Measurements from ENCODE around the gene BANP. TPM values are rescaled to one million over a fixed set of nuclear protein-coding genes. Genes with fewer than 3 reads are reported as not detected.

The BANP gene
- total and polyA plus RNA-seq, 4 experiments from 2014 or later: 10.7 to 72.7 (median 44.1) TPM

- H3K27ac ChIP-seq (ENCODE audit: low read depth, low read length): no peak overlapping the region
- Mint-ChIP-seq H3K4me1 (no peaks in the 10 kb centered on the region), H3K36me3 (peaks cover 15 to 30% of the 10 kb centered on the region in 2 donors), H3K27ac (no peak overlapping the region), H3K4me3 (no peak overlapping the region), H3K9me3 (no peaks in the 10 kb centered on the region), H3K27me3 (no peaks in the 10 kb centered on the region)
- CTCF ChIA-PET (ENCODE audit: partially characterized antibody): no interaction called here
- no peaks in the 10 kb centered on the region for H3K27me3 ChIP-seq (ENCODE audit: insufficient read depth, low read length)
- no peak for DNase-seq
- H3K36me3 ChIP-seq (ENCODE audit: insufficient read depth, low read length): peaks cover 17% of the 10 kb centered on the region
- intact Hi-C loops (cut with micrococcal nuclease): no loop called here
- POLR2A ChIA-PET (ENCODE audit: partially characterized antibody): no interaction called here
- H3K4me3 ChIP-seq (ENCODE audit: low read length in 2 of 2): no peak overlapping the region
- H3K9me3 ChIP-seq (ENCODE audit: control insufficient read depth in 1 of 2, low read length in 2 of 2): no peaks in the 10 kb centered on the region
- no peaks in the 10 kb centered on the region for H3K4me1 ChIP-seq (ENCODE audit: insufficient read depth, low read length)
These were observed 119.1 kb downstream of the BANP start for GRCh38 chr16:88070341-88070740.

GRCh38 chr16:88070989-88071625, 119.9 kb downstream of the BANP start:
- ChIA-PET POLR2A (ENCODE audit: partially characterized antibody) (no interaction called here), CTCF (ENCODE audit: partially characterized antibody) (no interaction called here)
- H3K27ac ChIP-seq (ENCODE audit: low read depth, low read length): no peak overlapping the region
- H3K36me3 ChIP-seq (ENCODE audit: insufficient read depth, low read length): peaks cover 17% of the 10 kb centered on the region
- intact Hi-C loops (cut with micrococcal nuclease): no loop called here
- no peaks in the 10 kb centered on the region for H3K27me3 Mint-ChIP-seq
- H3K4me3 Mint-ChIP-seq: no peak overlapping the region
- no peak overlapping the region for H3K4me3 ChIP-seq (ENCODE audit: low read length in 2 of 2)
- no peak overlapping the region for H3K27ac Mint-ChIP-seq
- DNase-seq: no peak
- no peaks in the 10 kb centered on the region for H3K9me3 Mint-ChIP-seq
- H3K4me1 Mint-ChIP-seq: no peaks in the 10 kb centered on the region
- no peaks in the 10 kb centered on the region for H3K9me3 ChIP-seq (ENCODE audit: control insufficient read depth in 1 of 2, low read length in 2 of 2)
- no peaks in the 10 kb centered on the region for H3K27me3 ChIP-seq (ENCODE audit: insufficient read depth, low read length)
- peaks cover 19 to 31% of the 10 kb centered on the region in 2 donors for H3K36me3 Mint-ChIP-seq
- H3K4me1 ChIP-seq (ENCODE audit: insufficient read depth, low read length): no peaks in the 10 kb centered on the region

- CTCF ChIA-PET (ENCODE audit: partially characterized antibody): no interaction called here
- Histone ChIP-seq H3K36me3 (ENCODE audit: insufficient read depth, low read length) (peaks cover 17% of the 10 kb centered on the region), H3K4me1 (ENCODE audit: insufficient read depth, low read length) (no peaks in the 10 kb centered on the region), H3K4me3 (ENCODE audit: low read length in 2 of 2) (no peak overlapping the region), H3K27me3 (ENCODE audit: insufficient read depth, low read length) (no peaks in the 10 kb centered on the region), H3K27ac (ENCODE audit: low read depth, low read length) (no peak overlapping the region), H3K9me3 (ENCODE audit: control insufficient read depth in 1 of 2, low read length in 2 of 2) (no peaks in the 10 kb centered on the region)
- intact Hi-C loops (cut with micrococcal nuclease): no loop called here
- Mint-ChIP-seq H3K4me3 (no peak overlapping the region), H3K36me3 (peaks cover 20 to 34% of the 10 kb centered on the region in 2 donors), H3K27me3 (no peaks in the 10 kb centered on the region), H3K9me3 (no peaks in the 10 kb centered on the region), H3K27ac (no peak overlapping the region), H3K4me1 (no peaks in the 10 kb centered on the region)
- POLR2A ChIA-PET (ENCODE audit: partially characterized antibody): no interaction called here
- DNase-seq: no peak
These were observed 120.7 kb downstream of the BANP start for GRCh38 chr16:88071908-88072307.

- CTCF ChIA-PET (ENCODE audit: partially characterized antibody): no interaction called here
- Mint-ChIP-seq H3K4me1 (no peaks in the 10 kb centered on the region), H3K4me3 (no peak overlapping the region), H3K27ac (no peak overlapping the region), H3K36me3 (peaks cover 25 to 34% of the 10 kb centered on the region in 2 donors), H3K9me3 (no peaks in the 10 kb centered on the region), H3K27me3 (no peaks in the 10 kb centered on the region)
- DNase-seq: no peak
- peaks cover 17% of the 10 kb centered on the region for H3K36me3 ChIP-seq (ENCODE audit: insufficient read depth, low read length)
- H3K27me3 ChIP-seq (ENCODE audit: insufficient read depth, low read length): no peaks in the 10 kb centered on the region
- no peak overlapping the region for H3K4me3 ChIP-seq (ENCODE audit: low read length in 2 of 2)
- H3K9me3 ChIP-seq (ENCODE audit: control insufficient read depth in 1 of 2, low read length in 2 of 2): no peaks in the 10 kb centered on the region
- no peak overlapping the region for H3K27ac ChIP-seq (ENCODE audit: low read depth, low read length)
- H3K4me1 ChIP-seq (ENCODE audit: insufficient read depth, low read length): no peaks in the 10 kb centered on the region
- intact Hi-C loops (cut with micrococcal nuclease): no loop called here
- POLR2A ChIA-PET (ENCODE audit: partially characterized antibody): no interaction called here
These were observed 121.4 kb downstream of the BANP start for GRCh38 chr16:88072571-88073001.

- POLR2A ChIA-PET (ENCODE audit: partially characterized antibody): no interaction called here
- CTCF ChIA-PET (ENCODE audit: partially characterized antibody): no interaction called here
- H3K27me3 Mint-ChIP-seq: no peaks in the 10 kb centered on the region
- DNase-seq: no peak
- Histone ChIP-seq H3K27me3 (ENCODE audit: insufficient read depth, low read length) (no peaks in the 10 kb centered on the region), H3K27ac (ENCODE audit: low read depth, low read length) (no peak overlapping the region), H3K4me3 (ENCODE audit: low read length in 2 of 2) (no peak overlapping the region), H3K36me3 (ENCODE audit: insufficient read depth, low read length) (peaks cover 17% of the 10 kb centered on the region), H3K9me3 (ENCODE audit: control insufficient read depth in 1 of 2, low read length in 2 of 2) (no peaks in the 10 kb centered on the region), H3K4me1 (ENCODE audit: insufficient read depth, low read length) (no peaks in the 10 kb centered on the region)
- peaks cover 32 to 36% of the 10 kb centered on the region in 2 donors for H3K36me3 Mint-ChIP-seq
- H3K27ac Mint-ChIP-seq: no peak overlapping the region
- H3K4me1 Mint-ChIP-seq: no peaks in the 10 kb centered on the region
- intact Hi-C loops (cut with micrococcal nuclease): no loop called here
- no peak overlapping the region for H3K4me3 Mint-ChIP-seq
- peaks cover 0 to 2% (median 0%) of the 10 kb centered on the region in 8 donors for H3K9me3 Mint-ChIP-seq
These were observed 122.0 kb downstream of the BANP start for GRCh38 chr16:88073201-88073721.

- no peak overlapping the region for H3K27ac Mint-ChIP-seq
- H3K4me3 ChIP-seq (ENCODE audit: low read length in 2 of 2): no peak overlapping the region
- H3K27me3 Mint-ChIP-seq: no peaks in the 10 kb centered on the region
- no peaks in the 10 kb centered on the region for H3K9me3 ChIP-seq (ENCODE audit: control insufficient read depth in 1 of 2, low read length in 2 of 2)
- H3K27me3 ChIP-seq (ENCODE audit: insufficient read depth, low read length): no peaks in the 10 kb centered on the region
- H3K4me1 Mint-ChIP-seq: no peaks in the 10 kb centered on the region
- POLR2A ChIA-PET (ENCODE audit: partially characterized antibody): no interaction called here
- peaks cover 16% of the 10 kb centered on the region for H3K36me3 ChIP-seq (ENCODE audit: insufficient read depth, low read length)
- no peak for DNase-seq
- peaks cover 0 to 4% (median 0%) of the 10 kb centered on the region in 8 donors for H3K9me3 Mint-ChIP-seq
- intact Hi-C loops (cut with micrococcal nuclease): no loop called here
- no peak overlapping the region for H3K27ac ChIP-seq (ENCODE audit: low read depth, low read length)
- no peak overlapping the region for H3K4me3 Mint-ChIP-seq
- CTCF ChIA-PET (ENCODE audit: partially characterized antibody): no interaction called here
- H3K36me3 Mint-ChIP-seq: peaks cover 38 to 40% of the 10 kb centered on the region in 2 donors
- no peaks in the 10 kb centered on the region for H3K4me1 ChIP-seq (ENCODE audit: insufficient read depth, low read length)
These were observed 122.8 kb downstream of the BANP start for GRCh38 chr16:88074041-88074440.

GRCh38 chr16:88076211-88076931, 125.1 kb downstream of the BANP start:
- H3K36me3 Mint-ChIP-seq: peaks cover 37 to 41% of the 10 kb centered on the region in 2 donors
- DNase-seq: no peak
- peaks cover 8% of the 10 kb centered on the region for H3K36me3 ChIP-seq (ENCODE audit: insufficient read depth, low read length)
- H3K27ac ChIP-seq (ENCODE audit: low read depth, low read length): no peak overlapping the region
- no peak overlapping the region for H3K4me3 ChIP-seq (ENCODE audit: low read length in 2 of 2)
- H3K27me3 Mint-ChIP-seq: no peaks in the 10 kb centered on the region
- H3K9me3 ChIP-seq (ENCODE audit: control insufficient read depth in 1 of 2, low read length in 2 of 2): no peaks in the 10 kb centered on the region
- intact Hi-C loops (cut with micrococcal nuclease): no loop called here
- H3K27me3 ChIP-seq (ENCODE audit: insufficient read depth, low read length): no peaks in the 10 kb centered on the region
- CTCF ChIA-PET (ENCODE audit: partially characterized antibody): interaction anchor here (0.6 kb wide), 1 partner anchor 299 kb away, joined by 3 read pairs; no protein-coding TSS in a partner anchor
- POLR2A ChIA-PET (ENCODE audit: partially characterized antibody): no interaction called here
- peaks cover 0 to 4% (median 0%) of the 10 kb centered on the region in 8 donors for H3K9me3 Mint-ChIP-seq
- no peak overlapping the region for H3K4me3 Mint-ChIP-seq
- H3K4me1 Mint-ChIP-seq: no peaks in the 10 kb centered on the region
- no peak overlapping the region for H3K27ac Mint-ChIP-seq
- no peaks in the 10 kb centered on the region for H3K4me1 ChIP-seq (ENCODE audit: insufficient read depth, low read length)

Data from CD4-positive, alpha-beta memory T cell (primary cell).